GM21423 (cell line): Measurements from ENCODE around the gene NKX2-2.

Experiments used
- ATAC-seq: cut with Tn5 transposase; IDR thresholded peaks from one replicate; pipeline ENCODE4 v1.9.1; 2021; ENCODE audit warnings: mild to moderate bottlenecking, moderate library complexity; ENCODE audit not compliant: unreplicated experiment

Gene NKX2-2

DNA sequence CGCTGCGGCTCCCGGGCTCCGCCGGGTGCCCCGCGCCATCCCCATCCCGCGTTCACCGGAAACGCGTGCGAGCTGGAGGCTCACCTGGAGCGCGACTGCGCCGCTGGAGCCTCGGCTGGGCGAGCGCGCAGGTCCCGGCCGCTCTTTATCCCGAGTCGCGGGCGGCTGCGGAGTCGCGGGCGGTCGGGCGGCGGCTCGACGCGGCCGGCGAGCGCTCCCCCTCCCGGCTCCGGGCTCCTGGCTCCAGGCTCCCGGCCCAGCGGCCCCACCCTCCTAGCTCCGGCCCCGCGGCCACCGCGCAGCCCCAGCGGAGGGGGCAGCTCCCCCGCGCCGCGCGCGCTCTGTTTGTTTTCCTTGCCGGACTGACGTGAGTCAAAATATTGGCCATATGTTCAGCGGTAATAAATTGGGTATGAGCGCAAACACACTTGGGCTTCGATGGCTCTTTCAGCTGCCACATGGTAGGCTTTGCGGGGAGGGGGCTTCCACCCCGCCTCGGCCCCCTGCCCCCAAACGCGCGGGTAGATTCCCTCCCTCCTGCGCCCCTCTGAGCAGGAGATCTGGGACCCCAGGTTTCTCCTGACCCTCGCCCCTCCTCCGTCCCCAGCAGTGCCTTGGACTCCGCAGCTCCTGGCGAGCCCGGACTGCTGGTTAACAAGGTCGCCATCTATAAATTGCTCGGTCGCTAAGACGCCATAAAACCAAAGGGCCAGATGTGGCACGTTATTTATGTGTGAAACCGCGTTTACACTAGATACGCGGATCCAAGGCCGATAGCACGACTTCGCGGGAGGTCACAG lies 8.8 kb upstream of the NKX2-2 start:
- ATAC-seq: no peak

DNA sequence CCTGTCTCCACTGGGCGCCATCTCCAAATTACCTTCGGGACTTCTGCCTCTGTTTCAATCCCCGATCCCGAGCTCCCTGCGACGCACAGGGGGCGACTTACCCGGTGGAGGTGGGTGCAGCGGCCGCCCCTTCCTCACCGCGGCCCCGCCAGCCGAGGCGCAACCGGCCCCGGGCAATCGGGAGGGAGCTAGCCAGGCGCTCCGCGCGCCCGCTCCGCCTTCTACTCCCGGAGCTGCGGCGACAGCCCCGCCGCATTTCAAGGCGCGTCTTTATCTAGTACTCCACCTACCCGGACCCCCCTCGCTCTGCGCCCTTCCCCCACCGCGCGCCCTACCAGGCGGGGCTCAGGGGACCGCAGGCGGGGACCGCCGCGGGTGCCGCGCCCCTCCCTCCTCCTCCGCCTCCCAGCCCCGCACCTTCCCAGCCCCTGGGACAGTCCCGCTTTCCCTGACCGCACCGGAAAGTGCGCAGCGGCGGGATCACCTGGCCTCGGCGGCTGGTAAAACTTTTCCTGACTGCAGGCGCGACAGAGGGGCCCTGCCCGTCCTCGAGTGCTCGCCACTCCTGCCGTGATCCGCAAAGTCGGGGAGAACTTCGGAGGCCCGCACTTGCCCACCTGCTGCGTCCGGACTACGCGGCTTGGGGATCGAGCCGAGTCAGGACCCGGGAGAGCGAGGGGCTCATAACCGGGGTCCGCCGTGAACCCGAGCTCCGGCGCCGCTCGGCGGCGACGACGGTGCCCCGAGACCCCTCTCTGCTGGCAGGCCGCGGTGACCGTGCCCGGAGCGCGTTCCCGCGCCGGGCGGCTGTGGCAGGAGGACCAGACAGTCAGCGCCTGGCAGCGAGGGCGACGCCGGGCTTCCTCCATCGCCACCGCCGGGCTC lies 8.0 kb upstream of the NKX2-2 start:
- ATAC-seq: no peak

DNA sequence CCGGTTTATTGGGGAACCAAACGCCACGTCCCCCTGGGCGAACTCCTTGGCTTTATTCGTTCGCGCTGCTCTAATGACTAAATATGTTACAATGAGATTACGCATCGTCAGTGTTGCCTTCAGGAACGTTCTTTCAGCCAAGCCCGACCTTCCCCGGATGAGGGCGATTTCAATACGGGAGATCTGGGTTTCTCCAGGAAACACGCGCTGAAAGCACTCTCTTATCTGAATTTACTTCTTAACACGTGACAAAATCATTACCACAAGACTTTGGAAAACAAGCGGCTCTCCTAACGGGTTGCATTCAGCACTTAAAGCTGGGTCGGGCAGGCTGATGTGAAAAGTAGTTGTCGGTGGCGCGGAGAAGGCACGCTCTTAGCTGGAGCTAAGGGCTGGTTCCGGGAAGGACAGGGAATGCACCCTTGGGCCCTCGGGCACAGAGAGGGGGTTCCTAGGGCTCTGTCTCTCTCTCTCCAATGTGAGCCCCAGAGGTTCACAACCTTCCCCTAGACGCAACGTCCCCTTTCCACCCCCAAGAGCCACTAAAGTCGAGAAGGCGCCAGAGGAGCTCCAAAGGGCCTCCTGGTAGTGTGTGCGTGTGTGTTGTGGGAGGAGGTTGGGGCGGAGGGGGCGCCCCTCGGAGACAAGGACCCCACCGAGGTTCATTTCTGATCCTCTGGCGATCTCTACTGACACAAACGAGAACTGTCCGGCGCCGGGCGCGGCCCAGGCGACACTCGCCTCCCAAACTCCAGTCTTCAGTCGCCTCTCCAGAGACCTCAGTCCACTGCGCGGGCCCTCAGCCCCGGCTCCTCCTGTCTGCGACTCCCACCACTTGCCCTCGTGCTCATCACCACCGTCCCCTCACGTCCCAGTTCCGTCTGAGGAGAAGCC lies 7.1 kb upstream of the NKX2-2 start:
- ATAC-seq: no peak

DNA sequence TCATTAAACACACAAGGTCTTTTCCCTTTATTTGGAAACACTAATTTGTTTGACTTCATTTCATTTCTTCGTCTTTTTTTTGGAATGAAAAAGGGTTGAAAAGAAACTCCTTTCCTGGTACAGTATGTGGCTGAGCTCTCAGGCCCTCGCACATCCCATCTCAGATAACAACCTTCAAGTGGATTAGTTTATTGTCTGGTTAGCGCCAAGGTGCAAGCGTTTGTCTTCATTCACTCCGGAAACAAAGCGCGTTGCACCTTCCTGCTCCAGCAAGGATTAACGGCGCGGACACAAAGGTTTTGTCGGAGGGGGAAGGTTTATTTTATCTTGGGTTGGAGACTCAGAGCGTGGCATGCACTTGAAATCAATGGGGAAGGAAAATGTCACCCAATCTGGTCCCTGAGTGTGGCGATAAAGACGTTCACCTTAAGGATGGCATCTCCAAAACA lies 5.3 kb upstream of the NKX2-2 start:
- ATAC-seq: no peak

DNA sequence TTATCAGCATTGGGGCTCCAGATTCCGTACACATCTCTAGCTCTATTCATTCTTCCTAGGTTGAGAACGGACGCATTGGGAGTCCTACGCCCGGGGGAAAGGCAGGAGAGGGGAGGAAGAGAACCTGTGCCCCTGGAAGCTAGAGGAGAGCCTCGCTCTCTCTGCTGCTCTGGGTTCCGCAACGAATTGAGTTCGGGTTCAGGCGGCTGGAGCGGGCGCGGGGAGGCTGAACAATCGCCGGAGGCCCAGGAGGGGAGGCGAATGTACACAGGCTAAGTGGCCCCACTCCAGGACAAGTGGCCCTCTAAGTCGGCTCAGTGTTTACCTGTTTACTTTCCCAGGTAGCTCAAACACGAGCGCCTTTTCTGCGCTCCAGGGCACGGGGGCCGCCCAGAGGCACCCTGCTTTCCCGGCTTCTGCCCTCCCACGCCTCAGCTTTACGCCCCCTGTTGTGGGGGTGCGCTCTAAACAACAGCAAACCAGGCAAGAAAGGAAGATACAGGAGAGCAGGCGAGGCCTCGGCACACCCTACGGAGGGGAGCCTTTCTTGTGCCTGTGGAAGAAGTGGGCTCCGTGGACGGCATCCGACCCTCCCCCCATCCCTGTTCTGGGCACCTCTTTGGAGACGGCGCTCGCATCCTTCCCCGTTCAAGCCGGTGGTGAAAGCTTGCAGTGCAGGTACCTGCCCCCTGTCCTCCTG lies 4.6 kb upstream of the NKX2-2 start:
- no peak for ATAC-seq

DNA sequence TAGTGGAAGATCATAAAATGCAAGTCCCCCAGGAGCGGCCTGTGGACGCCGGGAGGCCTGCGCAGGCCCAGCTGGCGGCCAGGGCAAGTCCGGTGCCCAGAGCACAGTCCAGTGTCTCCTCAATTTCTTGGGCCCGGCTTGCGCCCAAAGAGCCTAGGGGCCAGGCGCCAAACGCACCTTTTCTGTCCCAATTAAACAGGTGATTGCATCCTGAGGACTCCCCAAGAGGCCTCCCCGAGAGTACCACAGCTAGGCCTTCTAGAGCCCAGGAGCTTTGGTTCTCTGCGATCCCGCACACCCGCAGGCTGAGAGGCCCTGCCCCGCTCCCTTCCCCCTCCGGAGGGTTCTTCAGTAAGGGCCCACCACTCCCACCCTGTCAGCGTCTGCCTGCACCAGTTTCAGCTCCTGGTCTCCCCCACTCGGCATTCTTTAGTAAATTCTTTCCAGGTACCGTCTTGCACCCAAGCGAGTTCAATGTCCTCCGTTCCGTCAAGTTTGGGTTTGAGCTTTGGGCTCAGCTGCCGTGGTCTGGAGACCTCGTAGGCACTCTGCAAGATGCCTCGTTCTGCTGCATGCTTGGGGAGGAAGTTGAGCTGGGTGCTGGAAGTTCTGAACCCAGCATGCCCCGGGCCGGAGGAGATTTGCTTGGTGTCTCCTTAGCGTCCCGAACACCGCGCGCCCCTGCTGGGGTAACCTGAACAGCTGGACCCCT lies 3.9 kb upstream of the NKX2-2 start:
- ATAC-seq: no peak

DNA sequence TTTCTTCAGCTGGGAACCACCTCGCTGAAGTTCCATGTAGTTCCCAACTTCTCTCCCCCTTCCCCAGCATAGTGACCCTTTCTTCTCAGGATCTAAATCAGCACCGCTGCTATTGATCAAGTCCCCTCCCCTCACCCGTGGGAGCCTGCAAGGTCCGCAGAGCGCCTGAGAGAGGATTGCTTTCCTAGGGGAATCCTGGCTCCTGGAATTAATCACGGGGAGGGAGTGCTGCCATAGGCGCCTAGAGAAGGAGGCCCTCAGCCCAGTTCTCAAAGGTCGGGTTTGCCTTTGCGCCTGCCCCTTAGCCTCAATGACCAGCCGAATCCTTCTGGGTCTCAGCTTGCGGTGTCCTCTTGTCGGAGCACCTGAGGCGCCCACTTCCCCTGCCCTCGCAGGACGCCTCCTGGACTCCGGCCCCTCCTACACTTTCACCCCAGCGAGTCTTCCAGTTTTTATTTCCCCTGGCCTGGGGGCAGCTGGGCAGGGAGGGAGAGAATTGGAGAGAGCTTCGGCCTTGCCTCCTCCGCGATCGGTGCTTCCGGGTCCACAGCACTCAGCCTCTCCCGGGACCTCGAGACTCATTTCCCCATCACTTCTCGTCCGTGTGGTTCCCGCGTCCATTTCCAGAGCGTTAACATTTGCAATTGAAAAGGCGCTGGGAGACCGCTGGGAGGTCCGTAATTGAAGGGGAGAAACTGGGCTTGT lies 3.1 kb upstream of the NKX2-2 start:
- ATAC-seq: no peak

DNA sequence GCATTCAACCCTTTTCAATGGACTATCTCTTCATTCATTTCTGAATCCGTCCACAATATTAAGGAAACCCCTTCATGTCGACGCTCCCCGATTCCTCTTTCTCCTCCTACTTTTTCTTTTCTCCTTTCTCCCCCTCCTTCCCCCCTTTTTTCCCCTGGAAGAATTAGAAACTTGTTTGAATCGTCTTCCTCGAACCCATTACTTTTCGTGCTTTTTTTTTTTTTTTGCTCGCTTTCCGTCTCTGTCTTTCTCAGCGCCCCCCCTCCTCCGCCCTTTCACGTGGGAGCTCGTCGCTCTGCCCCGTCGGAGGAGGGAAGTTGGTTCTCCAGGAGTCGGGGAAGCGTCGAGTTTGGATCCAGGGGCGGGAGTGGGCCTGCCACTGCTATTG lies 2.3 kb upstream of the NKX2-2 start:
- ATAC-seq: no peak

DNA sequence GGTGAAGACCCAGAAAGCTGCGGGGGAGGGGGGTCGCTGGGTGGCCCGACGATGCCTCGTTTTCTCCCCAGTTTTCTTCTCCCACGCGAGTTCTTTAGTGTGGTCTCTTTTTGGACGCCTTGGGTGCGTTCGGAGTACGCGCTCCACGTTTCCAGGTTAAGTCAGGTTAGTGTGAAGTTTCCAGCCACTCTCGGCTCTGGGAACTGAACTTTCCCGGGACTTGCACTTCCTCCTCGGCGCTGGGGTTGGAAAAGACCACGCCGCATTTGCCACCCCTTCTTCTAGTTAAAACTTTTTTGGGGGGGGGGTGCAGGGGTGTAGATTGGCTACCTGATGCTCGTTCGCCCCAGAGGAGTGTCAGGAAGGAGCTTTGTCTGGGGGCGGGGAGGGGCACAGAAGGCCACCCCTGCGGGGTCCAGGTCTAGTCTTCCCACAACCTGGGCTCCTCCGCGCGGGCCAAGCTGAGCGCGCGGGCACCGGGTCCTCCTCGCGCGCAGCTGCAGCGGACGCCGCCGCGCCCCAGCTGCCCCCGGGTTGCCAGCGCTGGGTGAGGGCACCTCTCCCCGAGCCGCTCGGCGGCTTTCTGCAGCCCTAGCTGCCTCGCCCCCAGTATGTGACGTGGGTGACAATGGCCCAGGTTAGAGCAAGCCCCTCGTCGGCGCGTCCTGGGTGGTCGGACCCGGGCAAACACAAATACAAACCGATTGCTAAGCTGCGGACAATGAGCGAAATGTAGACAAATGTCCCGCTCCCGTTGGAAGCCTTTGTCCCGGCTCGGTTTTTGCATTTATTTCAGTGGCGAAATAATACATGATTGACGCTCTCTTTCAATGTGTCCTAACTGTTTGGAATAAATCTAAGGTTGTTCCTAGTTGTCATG lies 1.7 kb upstream of the NKX2-2 start:
- no peak for ATAC-seq

DNA sequence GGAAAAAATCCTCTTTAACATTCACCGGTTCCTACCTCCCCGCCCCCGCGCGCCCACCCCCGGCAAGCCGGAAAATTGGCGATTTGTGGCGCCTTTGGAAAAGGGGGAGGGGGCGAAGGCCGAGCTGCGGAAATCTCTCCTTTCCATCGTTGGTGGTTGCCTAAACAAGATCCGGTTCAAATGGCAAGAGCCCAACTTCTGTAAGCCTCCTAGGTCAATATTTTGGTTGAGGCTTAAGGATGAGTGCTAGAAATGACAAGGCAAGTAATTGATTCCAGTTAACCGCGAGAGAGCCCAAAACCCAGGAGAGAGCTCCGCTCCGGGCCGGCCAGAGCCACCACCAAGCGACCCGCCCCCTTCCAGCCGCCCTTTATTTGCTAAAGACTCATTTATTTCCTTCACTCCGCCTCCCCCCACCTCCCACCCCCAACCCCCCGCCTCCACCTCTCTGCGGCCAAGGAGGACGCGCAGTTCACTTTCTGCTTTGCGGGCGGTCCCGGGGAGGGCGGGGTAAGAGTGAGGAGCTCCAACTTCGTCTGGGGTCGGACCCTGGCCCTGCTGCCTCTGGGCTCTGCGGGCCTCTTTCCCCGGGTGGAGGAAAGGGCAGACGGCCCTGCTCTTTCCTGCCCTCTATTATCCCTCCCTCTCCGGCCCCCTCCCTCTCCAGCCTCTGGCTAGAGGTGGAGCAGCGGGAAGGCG lies 838 bp upstream of the NKX2-2 start:
- no peak for ATAC-seq

DNA sequence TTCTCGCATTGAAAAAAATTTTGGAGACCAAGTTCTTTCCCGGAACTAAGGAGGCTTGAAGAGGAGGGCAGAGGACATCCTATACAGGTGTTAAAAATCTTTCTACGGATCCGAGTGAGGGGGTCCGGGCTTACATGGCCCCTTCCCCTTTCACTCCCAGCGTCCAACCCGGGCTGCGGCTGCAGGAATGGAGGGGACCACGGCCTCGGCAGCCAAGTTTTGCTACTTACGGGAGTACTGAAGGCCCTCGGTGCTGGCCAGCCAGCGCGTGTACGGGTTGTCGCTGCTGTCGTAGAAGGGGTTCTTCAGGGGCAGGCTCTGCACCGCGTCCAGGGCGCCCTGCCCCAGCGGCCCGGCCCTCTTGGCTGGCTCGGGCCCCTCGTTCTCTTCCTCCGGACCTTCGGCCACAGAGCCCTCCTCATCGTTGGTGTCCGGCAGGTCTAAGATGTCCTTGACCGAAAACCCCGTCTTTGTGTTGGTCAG lies 642 bp downstream of the NKX2-2 start:
- no peak for ATAC-seq

DNA sequence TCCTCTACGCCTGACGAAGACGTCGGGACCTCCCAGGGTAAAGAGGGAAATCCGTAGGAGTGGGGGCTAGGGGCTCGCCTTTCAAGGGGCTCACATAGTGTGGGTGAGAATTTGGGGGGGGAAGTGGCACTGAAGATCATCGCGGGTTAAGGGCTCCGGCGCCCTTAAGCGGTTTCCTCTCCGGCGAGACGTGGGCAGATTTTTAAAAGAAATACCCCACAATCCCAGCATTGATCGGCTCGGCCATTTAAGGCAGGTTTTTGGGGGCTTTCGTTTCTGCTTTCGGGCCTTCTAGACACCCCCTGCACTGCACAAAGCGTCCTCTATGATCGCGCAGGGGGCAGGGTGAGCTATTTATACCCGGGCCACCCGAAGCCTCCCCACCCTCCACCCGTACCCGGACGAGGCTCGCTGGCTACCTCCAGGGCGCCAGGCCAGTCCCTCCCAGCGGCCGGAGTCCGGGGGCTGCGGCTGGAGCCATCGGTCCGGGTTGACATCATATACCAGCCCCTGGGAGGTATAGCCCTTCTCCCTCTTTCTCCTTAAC lies 1.2 kb downstream of the NKX2-2 start:
- no peak for ATAC-seq

DNA sequence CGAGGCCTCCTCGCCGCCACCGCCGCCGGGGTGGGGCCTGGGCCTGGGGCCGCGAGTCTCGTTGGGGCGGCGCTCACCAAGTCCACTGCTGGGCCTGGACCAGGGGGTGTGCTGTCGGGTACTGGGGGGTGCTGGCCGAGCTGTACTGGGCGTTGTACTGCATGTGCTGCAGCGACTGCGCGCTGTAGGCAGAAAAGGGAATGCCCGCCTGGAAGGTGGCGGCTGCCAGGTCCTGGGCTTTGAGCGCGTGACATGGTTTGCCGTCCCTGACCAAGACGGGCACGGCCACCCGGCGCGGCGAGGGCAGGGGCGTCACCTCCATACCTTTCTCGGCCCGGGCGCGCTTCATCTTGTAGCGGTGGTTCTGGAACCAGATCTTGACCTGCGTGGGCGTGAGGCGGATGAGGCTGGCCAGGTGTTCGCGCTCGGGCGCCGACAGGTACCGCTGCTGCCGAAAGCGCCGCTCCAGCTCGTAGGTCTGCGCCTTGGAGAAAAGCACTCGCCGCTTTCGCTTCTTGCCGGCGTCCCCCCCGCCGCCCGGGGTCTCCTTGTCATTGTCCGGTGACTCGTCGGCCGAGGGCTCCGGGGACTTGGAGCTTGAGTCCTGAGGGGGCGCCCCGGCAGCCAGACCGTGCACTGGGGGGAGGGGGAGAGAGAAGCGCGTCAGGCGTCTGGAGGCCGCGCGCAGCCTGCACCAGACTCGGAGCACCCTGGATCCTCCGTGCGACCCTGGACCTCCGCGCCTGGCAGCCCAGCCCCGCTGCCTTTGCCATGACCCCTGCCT lies 1.8 kb downstream of the NKX2-2 start:
- no peak for ATAC-seq

DNA sequence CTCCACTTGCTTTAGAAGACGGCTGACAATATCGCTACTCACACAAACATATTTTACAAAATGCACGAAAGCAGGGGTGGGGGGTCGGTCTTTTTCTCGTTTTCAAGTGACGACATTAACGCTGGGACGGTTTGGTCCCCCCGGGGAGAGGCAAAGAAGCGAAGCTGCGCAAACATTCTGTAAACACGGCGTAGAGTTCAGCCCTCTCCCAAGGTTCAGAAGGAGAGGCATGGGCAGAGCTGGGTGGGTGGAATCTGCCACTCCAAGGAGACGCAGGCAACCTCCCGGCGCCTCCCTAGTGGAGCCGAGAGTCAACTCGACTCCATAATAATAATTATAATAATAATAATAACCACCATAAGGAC lies 2.4 kb downstream of the NKX2-2 start:
- ATAC-seq: no peak

DNA sequence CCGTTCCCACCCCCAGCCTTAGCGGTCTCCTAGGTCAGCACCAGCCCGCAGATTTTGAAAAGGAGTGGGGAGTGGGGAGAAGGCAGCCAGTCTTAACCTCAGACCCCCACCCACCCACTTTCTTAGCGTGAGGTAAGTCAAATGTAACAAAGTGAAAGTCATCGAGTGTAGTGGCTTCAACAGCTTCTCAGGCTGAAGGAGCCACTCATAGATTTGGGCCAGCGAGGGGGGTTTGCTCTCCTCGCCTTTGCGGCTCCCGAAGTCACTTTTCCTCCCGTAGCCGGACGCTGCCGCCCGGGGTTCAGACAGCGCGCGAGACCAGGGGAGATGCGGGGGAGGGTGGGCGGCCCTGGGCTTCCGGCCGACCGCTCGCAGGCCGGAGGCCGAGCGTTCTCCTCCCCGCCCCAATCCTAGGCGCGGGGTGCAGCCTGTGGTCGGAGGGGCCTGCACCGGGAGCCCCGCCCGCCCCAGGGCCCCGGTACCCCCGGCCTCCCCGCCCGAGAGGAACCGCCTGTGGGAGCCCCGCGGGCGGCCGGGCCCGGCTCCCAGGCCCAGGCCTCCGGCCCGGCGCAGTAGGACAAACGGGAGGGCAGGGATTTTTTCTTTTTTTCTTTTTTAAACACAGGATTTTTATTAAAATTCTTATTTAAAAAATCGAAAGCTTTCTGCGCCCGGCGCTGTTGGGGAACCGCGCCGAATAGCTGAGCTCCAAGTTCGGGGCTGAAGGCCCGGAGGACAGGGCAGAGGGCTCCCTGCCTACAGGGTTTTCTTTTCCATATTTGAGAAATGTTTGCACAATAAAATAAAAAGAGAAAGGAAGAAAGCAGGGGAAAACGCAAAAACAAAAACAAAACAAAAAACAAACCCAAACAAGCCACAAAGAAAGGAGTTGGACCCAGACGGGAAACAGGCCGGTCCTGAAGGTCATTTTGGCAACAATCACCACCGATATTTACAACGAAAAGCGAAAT lies 3.2 kb downstream of the NKX2-2 start:
- ATAC-seq: no peak
